Neural cell (in vitro differentiated cells): Measurements from ENCODE around the gene CUX1. TPM values are rescaled to one million over a fixed set of nuclear protein-coding genes. Genes with fewer than 3 reads are reported as not detected.
"Not testable (repeated sequence)": the region's sequence is repeated elsewhere in the genome, so short reads cannot be mapped to it uniquely, and the experiment has no call there.

Experiments used
- H2AFZ ChIP-seq: fragments of 200-600, 300-800 bp; sonication (generic), shearing (Covaris generic); 2 replicates; pipeline ENCODE4 v1.6.0; 2014; ENCODE audit warnings: low read depth, mild to moderate bottlenecking, antibody characterized with exemption, low read length, moderate library complexity
- H3F3A ChIP-seq: fragments of 200-600 bp; shearing (Covaris generic); 2 replicates; pipeline ENCODE4 v1.6.1; 2016; ENCODE audit warnings: mild to moderate bottlenecking, moderate library complexity, mixed read lengths, antibody characterized with exemption, low read length; ENCODE audit not compliant: insufficient read depth, poor library complexity, severe bottlenecking
- H3K27ac ChIP-seq: fragments of 200-600, 300-800 bp; sonication (generic), shearing (Covaris generic); 2 replicates; pipeline ENCODE4 v1.5.1; 2014; ENCODE audit warnings: mild to moderate bottlenecking, low read length, moderate library complexity
- H3K27me3 ChIP-seq: fragments of 300-800, 200-600 bp; sonication (generic), shearing (Covaris generic); 2 replicates; pipeline ENCODE4 v1.6.0; 2014; ENCODE audit warnings: mild to moderate bottlenecking, low read depth, low read length, moderate library complexity; ENCODE audit not compliant: insufficient read depth
- H3K36me3 ChIP-seq: fragments of 300-800, 200-600 bp; sonication (generic), shearing (Covaris generic); 2 replicates; pipeline ENCODE4 v1.5.1; 2014; ENCODE audit warnings: mild to moderate bottlenecking, antibody characterized with exemption, low read length, moderate library complexity; ENCODE audit not compliant: insufficient read depth
- H3K4me2 ChIP-seq: fragments of 300-800, 200-600 bp; sonication (generic), shearing (Covaris generic); 2 replicates; pipeline ENCODE4 v1.6.0; 2014; ENCODE audit warnings: mild to moderate bottlenecking, low read length
- H3K4me3 ChIP-seq: fragments of 300-800, 200-600 bp; sonication (generic), shearing (Covaris generic); 2 replicates; pipeline ENCODE4 v1.5.1; 2014; ENCODE audit warnings: mild to moderate bottlenecking, low read length, moderate library complexity
- H3K79me2 ChIP-seq: fragments of 200-600 bp; shearing (Covaris generic); replicated peaks from 2 replicates; pipeline ENCODE4 v1.6.0; 2014; ENCODE audit warnings: mild to moderate bottlenecking, low read length, moderate library complexity; ENCODE audit not compliant: insufficient read depth
- H3K9ac ChIP-seq: fragments of 300-800, 200-600 bp; sonication (generic), shearing (Covaris generic); 2 replicates; pipeline ENCODE4 v1.6.1; 2016; ENCODE audit warnings: mild to moderate bottlenecking, low read length, mixed read lengths
- H3K9me2 ChIP-seq: fragments of 200-600 bp; shearing (Covaris generic); 2 replicates; pipeline ENCODE4 v1.6.1; 2016; ENCODE audit warnings: mild to moderate bottlenecking, low read length, mixed read lengths; ENCODE audit not compliant: insufficient read depth
- H3K9me3 ChIP-seq: fragments of 200-600, 300-800 bp; sonication (generic), shearing (Covaris generic); 2 replicates; pipeline ENCODE4 v1.6.1; 2016; ENCODE audit warnings: mild to moderate bottlenecking, mixed run types, low read length, moderate library complexity, mixed read lengths
- H4K20me1 ChIP-seq: fragments of 200-600 bp; shearing (Covaris generic); 2 replicates; pipeline ENCODE4 v1.6.1; 2016; ENCODE audit warnings: mild to moderate bottlenecking, mixed run types; ENCODE audit not compliant: insufficient read depth
- EP300 ChIP-seq: fragments of 450-650 bp; conservative IDR thresholded peaks from 2 replicates; pipeline ENCODE4 v1.6.1; 2014; ENCODE audit warnings: antibody characterized with exemption, mild to moderate bottlenecking, moderate library complexity; ENCODE audit not compliant: poor library complexity, severe bottlenecking
- MXI1 ChIP-seq: fragments of 450-650 bp; conservative IDR thresholded peaks from 2 replicates; pipeline ENCODE4 v1.6.1; 2014; ENCODE audit warnings: antibody characterized with exemption, mild to moderate bottlenecking; ENCODE audit not compliant: poor library complexity, severe bottlenecking
- POLR2AphosphoS5 ChIP-seq: IDR thresholded peaks from 2 replicates; pipeline ENCODE4 v1.6.1; 2012
- RAD21 ChIP-seq: fragments of 450-650 bp; conservative IDR thresholded peaks from 2 replicates; pipeline ENCODE4 v1.6.1; 2014; ENCODE audit warnings: antibody characterized with exemption, mild to moderate bottlenecking, moderate library complexity
- SMC3 ChIP-seq: fragments of 450-650 bp; conservative IDR thresholded peaks from 2 replicates; pipeline ENCODE4 v1.6.1; 2014; ENCODE audit warnings: antibody characterized with exemption, mild to moderate bottlenecking, moderate library complexity; ENCODE audit not compliant: poor library complexity
- TAF1 ChIP-seq: IDR thresholded peaks from 2 replicates; pipeline ENCODE4 v1.6.1; 2012; ENCODE audit warnings: low read depth
- polyA plus RNA-seq: library from polyadenylated mRNA; depleted of rRNA; stranded (reverse); fragments of >200 nt; gene quantifications from 2 replicates; pipeline ENCODE4 v1.2.3, GENCODE V29; 2014
- TF ChIP-seq, protein P1 (sequence below): IDR thresholded peaks from 2 replicates; pipeline ENCODE4 v1.6.1; 2012; ENCODE audit warnings: borderline replicate concordance
- TF ChIP-seq, protein P2 (sequence below): fragments of 450-650 bp; IDR thresholded peaks from 2 replicates; pipeline ENCODE4 v1.5.1; 2014; ENCODE audit warnings: antibody characterized with exemption, mild to moderate bottlenecking, moderate library complexity; ENCODE audit not compliant: poor library complexity, severe bottlenecking

Gene CUX1
- polyA plus RNA-seq, 1 donor from 2014 or later = 26.6 TPM

DNA sequence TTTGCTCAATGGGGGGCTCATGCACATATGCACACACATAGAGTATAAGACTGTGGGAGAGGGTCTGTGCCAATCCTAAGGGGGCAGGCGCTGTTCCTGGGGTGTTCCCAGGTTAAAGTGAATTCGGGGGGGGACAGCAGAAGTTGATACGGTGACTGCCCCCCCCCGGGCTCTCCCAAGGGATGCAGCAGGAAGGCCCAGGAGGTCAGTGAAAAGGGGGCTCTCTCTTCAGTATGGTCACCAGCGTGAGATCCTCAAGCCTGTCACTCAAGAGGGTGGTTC is 506.4 kb downstream of the CUX1 start:
- Histone ChIP-seq H3K9me2 (no peaks in the 10 kb centered on the region), H3K27me3 (no peaks in the 10 kb centered on the region), H3K4me2 (no peak overlapping the region), H3F3A (no peaks in the 10 kb centered on the region), H3K9ac (no peak overlapping the region), H3K4me3 (no peak overlapping the region), H2AFZ (no peak overlapping the region), H3K79me2 (no peaks in the 10 kb centered on the region), H3K9me3 (no peaks in the 10 kb centered on the region), H3K27ac (no peak overlapping the region), H4K20me1 (no peaks in the 10 kb centered on the region), H3K36me3 (no peaks in the 10 kb centered on the region)
- TF ChIP-seq, protein P1, sequence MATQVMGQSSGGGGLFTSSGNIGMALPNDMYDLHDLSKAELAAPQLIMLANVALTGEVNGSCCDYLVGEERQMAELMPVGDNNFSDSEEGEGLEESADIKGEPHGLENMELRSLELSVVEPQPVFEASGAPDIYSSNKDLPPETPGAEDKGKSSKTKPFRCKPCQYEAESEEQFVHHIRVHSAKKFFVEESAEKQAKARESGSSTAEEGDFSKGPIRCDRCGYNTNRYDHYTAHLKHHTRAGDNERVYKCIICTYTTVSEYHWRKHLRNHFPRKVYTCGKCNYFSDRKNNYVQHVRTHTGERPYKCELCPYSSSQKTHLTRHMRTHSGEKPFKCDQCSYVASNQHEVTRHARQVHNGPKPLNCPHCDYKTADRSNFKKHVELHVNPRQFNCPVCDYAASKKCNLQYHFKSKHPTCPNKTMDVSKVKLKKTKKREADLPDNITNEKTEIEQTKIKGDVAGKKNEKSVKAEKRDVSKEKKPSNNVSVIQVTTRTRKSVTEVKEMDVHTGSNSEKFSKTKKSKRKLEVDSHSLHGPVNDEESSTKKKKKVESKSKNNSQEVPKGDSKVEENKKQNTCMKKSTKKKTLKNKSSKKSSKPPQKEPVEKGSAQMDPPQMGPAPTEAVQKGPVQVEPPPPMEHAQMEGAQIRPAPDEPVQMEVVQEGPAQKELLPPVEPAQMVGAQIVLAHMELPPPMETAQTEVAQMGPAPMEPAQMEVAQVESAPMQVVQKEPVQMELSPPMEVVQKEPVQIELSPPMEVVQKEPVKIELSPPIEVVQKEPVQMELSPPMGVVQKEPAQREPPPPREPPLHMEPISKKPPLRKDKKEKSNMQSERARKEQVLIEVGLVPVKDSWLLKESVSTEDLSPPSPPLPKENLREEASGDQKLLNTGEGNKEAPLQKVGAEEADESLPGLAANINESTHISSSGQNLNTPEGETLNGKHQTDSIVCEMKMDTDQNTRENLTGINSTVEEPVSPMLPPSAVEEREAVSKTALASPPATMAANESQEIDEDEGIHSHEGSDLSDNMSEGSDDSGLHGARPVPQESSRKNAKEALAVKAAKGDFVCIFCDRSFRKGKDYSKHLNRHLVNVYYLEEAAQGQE = no peak
- no peak for TF ChIP-seq RAD21
- TF ChIP-seq SMC3 = no peak
- no peak for TF ChIP-seq MXI1
- TF ChIP-seq POLR2AphosphoS5 = no peak
- no peak for TF ChIP-seq EP300
- TF ChIP-seq TAF1 = no peak

DNA sequence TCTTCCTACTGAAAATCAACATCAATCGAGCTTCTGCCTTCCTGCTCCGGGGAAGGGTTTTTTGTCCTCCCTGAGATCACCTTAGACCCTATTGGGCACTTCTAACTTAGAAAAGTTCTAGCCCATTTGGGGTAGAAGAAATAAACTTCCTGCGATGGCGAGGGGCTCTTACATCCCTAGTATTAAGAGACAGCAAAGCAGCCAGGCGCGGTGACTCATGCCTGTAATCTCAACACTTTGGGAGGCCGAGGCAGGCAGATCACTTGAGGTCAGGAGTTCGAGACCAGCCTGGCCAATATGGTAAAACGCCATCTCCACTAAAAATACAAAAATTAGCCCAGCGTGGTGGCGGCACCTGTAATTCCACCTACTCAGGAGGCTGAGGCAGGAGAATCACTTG is 507.7 kb downstream of the CUX1 start:
- H3K9ac ChIP-seq, H3K79me2 ChIP-seq, H3K9me3 ChIP-seq, H3K27ac ChIP-seq, H4K20me1 ChIP-seq, H3K27me3 ChIP-seq, H2AFZ ChIP-seq, H3K36me3 ChIP-seq, H3F3A ChIP-seq, H3K9me2 ChIP-seq, H3K4me2 ChIP-seq, H3K4me3 ChIP-seq: not testable (repeated sequence)

DNA sequence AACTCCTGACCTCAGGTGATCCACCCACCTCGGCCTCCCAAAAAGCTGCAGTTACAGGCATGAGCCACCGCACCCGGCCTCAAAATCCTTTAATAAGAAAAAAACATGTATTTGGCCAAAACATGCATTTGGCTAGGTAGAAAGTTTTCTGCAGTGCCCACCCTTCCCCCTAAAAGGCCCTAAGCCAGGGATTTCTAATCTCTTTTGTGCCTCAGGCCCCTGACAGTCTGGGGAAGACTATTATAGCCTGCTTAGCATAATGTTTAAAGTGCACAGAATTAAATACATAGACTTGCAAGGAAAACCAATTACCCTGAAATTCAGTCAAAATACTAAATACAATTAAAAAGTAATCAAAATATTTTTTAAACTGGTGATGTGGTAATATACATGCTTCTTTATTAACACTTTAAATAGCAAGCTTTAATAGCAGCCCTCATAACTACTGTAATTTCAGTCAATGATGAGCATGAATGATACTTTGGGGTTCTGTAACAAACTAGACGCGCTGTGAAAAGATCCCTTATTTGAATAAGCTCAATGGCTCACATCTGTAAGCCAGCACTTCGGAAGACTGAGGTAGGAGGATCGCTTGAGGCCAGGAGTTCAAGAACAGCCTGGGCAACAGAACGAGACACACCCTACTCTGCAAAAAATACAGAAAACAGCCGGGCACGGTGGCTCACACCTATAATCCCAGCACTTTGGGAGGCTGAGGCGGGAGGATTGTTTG is 508.9 kb downstream of the CUX1 start:
- no peak overlapping the region for H3K4me3 ChIP-seq
- H3K9me2 ChIP-seq = no peaks in the 10 kb centered on the region
- no peaks in the 10 kb centered on the region for H3K27me3 ChIP-seq
- no peaks in the 10 kb centered on the region for H3K36me3 ChIP-seq
- no peaks in the 10 kb centered on the region for H3K9me3 ChIP-seq
- no peak overlapping the region for H3K9ac ChIP-seq
- H3F3A ChIP-seq = no peaks in the 10 kb centered on the region
- no peak overlapping the region for H3K27ac ChIP-seq
- H3K79me2 ChIP-seq = no peaks in the 10 kb centered on the region
- no peaks in the 10 kb centered on the region for H4K20me1 ChIP-seq
- H3K4me2 ChIP-seq = no peak overlapping the region
- no peak overlapping the region for H2AFZ ChIP-seq
- TF ChIP-seq, protein P2, sequence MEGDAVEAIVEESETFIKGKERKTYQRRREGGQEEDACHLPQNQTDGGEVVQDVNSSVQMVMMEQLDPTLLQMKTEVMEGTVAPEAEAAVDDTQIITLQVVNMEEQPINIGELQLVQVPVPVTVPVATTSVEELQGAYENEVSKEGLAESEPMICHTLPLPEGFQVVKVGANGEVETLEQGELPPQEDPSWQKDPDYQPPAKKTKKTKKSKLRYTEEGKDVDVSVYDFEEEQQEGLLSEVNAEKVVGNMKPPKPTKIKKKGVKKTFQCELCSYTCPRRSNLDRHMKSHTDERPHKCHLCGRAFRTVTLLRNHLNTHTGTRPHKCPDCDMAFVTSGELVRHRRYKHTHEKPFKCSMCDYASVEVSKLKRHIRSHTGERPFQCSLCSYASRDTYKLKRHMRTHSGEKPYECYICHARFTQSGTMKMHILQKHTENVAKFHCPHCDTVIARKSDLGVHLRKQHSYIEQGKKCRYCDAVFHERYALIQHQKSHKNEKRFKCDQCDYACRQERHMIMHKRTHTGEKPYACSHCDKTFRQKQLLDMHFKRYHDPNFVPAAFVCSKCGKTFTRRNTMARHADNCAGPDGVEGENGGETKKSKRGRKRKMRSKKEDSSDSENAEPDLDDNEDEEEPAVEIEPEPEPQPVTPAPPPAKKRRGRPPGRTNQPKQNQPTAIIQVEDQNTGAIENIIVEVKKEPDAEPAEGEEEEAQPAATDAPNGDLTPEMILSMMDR = no peak
- TF ChIP-seq RAD21 (no peak), TAF1 (no peak)
- TF ChIP-seq, protein P1 = no peak

DNA sequence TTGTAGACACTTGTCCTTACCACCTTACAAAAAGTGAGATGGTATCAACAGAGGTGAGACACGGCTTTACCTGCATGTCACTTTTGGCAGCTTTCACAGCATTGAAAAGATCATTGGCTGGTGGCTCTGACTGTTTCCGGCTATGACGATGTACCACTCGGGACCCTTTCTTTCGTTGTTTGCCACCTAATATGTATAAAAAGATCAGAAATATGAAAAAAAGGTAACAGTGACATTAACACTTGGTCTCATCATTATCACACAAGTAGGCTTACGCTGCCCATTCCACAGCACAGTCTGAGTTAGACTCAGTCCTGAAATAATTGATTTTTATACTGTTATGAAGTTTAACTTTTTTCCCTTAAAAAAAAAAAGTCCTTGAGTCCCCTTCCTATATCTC is 509.8 kb downstream of the CUX1 start:
- not testable (repeated sequence) for H3K36me3 ChIP-seq, H3K9me3 ChIP-seq, H3K4me2 ChIP-seq, H3F3A ChIP-seq, H3K27me3 ChIP-seq, H3K79me2 ChIP-seq, H4K20me1 ChIP-seq, H2AFZ ChIP-seq, H3K9me2 ChIP-seq, H3K9ac ChIP-seq, H3K27ac ChIP-seq, H3K4me3 ChIP-seq
